Measurements from ENCODE around the gene HCFC2. TPM values are rescaled to one million over a fixed set of nuclear protein-coding genes. Genes with fewer than 3 reads are reported as not detected.
A peak's percentile ranks its signal among the peaks of the same experiment; 100 is the strongest.

Gene HCFC2
- total and polyA plus RNA-seq, 2 experiments from 2014 or later = 16.6 to 24.0 TPM

GRCh38 chr12:104058802-104059201 is 5.5 kb upstream of the HCFC2 start:
- Histone ChIP-seq H3K9ac (no peak overlapping the region), H3K79me2 (ENCODE audit: insufficient read depth) (peaks cover 18% of the 10 kb centered on the region), H3K4me1 (ENCODE audit: insufficient read depth) (peaks cover 3% of the 10 kb centered on the region; the same call in 1 of the 2 replicates), H3K9me3 (ENCODE audit: low read depth) (no peaks in the 10 kb centered on the region), H3F3A (ENCODE audit: insufficient read depth) (peaks cover 11% of the 10 kb centered on the region), H3K4me2 (ENCODE audit: unreplicated experiment) (no peak overlapping the region), H3K4me3 (no peak overlapping the region), H3K36me3 (ENCODE audit: low read depth) (no peaks in the 10 kb centered on the region), H3K27me3 (replicated peaks; ENCODE audit: insufficient read depth) (no peaks in the 10 kb centered on the region), H3K9me2 (ENCODE audit: insufficient read depth) (no peaks in the 10 kb centered on the region), H4K20me1 (ENCODE audit: insufficient read depth) (no peaks in the 10 kb centered on the region), H2AFZ (no peak overlapping the region), H3K27ac (no peak overlapping the region)
- WGBS, 2 experiments (ENCODE audit: low coverage in 1 of 2, low lambda C conversion rate in 2 of 2, missing lambda C conversion rate in 2 of 2) = 87 to 89% methylated on average over 4 of the region's 4 CpGs
- TF ChIP-seq EZH2phosphoT487 (IDR thresholded peaks at IDR 0.05; ENCODE audit: insufficient read depth, low read depth) (no peak), EZH2 (IDR thresholded peaks at IDR 0.05; ENCODE audit: insufficient read depth, poor library complexity, severe bottlenecking) (no peak)
- in situ Hi-C loops (cut with MboI) = no loop called here
- no peak for DNase-seq

- DNase-seq = no peak
- Histone ChIP-seq H3K4me2 (ENCODE audit: unreplicated experiment) (no peak overlapping the region), H3K79me2 (ENCODE audit: insufficient read depth) (peaks cover 24% of the 10 kb centered on the region), H4K20me1 (ENCODE audit: insufficient read depth) (no peaks in the 10 kb centered on the region), H2AFZ (no peak overlapping the region), H3K9ac (no peak overlapping the region), H3K27me3 (replicated peaks; ENCODE audit: insufficient read depth) (no peaks in the 10 kb centered on the region), H3K36me3 (ENCODE audit: low read depth) (no peaks in the 10 kb centered on the region), H3K9me3 (ENCODE audit: low read depth) (no peaks in the 10 kb centered on the region), H3F3A (ENCODE audit: insufficient read depth) (peaks cover 11% of the 10 kb centered on the region), H3K4me3 (no peak overlapping the region), H3K4me1 (ENCODE audit: insufficient read depth) (peaks cover 3% of the 10 kb centered on the region; the same call in 1 of the 2 replicates), H3K9me2 (ENCODE audit: insufficient read depth) (no peaks in the 10 kb centered on the region), H3K27ac (no peak overlapping the region)
- TF ChIP-seq EZH2phosphoT487 (IDR thresholded peaks at IDR 0.05; ENCODE audit: insufficient read depth, low read depth) (no peak), EZH2 (IDR thresholded peaks at IDR 0.05; ENCODE audit: insufficient read depth, poor library complexity, severe bottlenecking) (no peak)
- 85 to 90% methylated on average over 2 of the region's 2 CpGs for WGBS, 2 experiments (ENCODE audit: low coverage in 1 of 2, low lambda C conversion rate in 2 of 2, missing lambda C conversion rate in 2 of 2)
- in situ Hi-C loops (cut with MboI) = no loop called here
Observed at GRCh38 chr12:104059963-104060362, 4.4 kb upstream of the HCFC2 start.

GRCh38 chr12:104060791-104061190 is 3.5 kb upstream of the HCFC2 start:
- H3K4me3 ChIP-seq = no peak overlapping the region
- in situ Hi-C loops (cut with MboI) = no loop called here

GRCh38 chr12:104063712-104064030 is 660 bp upstream of the HCFC2 start:
- TF ChIP-seq EZH2phosphoT487 (IDR thresholded peaks at IDR 0.05; ENCODE audit: insufficient read depth, low read depth) (no peak), EZH2 (IDR thresholded peaks at IDR 0.05; ENCODE audit: insufficient read depth, poor library complexity, severe bottlenecking) (no peak)
- 0 to 1% methylated on average over 3 to 7 of the region's 7 CpGs for WGBS, 2 experiments (ENCODE audit: low coverage in 1 of 2, low lambda C conversion rate in 2 of 2, missing lambda C conversion rate in 2 of 2)
- Histone ChIP-seq H3K9me2 (ENCODE audit: insufficient read depth) (no peaks in the 10 kb centered on the region), H3K4me3 (peak overlapping the region; percentile 95), H3K9ac (peak overlapping the region; percentile 88), H2AFZ (peak overlapping the region; percentile 92), H3K9me3 (ENCODE audit: low read depth) (no peaks in the 10 kb centered on the region), H3F3A (ENCODE audit: insufficient read depth) (peaks cover 11% of the 10 kb centered on the region), H3K4me1 (ENCODE audit: insufficient read depth) (peaks cover 15% of the 10 kb centered on the region; the same call in 1 of the 2 replicates), H3K27me3 (replicated peaks; ENCODE audit: insufficient read depth) (no peaks in the 10 kb centered on the region), H4K20me1 (ENCODE audit: insufficient read depth) (no peaks in the 10 kb centered on the region), H3K36me3 (ENCODE audit: low read depth) (peaks cover 16% of the 10 kb centered on the region), H3K27ac (peak overlapping the region; percentile 84), H3K79me2 (ENCODE audit: insufficient read depth) (peaks cover 61% of the 10 kb centered on the region), H3K4me2 (ENCODE audit: unreplicated experiment) (peak overlapping the region; percentile 97)
- in situ Hi-C loops (cut with MboI) = no loop called here
- no peak for DNase-seq

More at GRCh38 chr12:104060791-104061190, 3.5 kb upstream of the HCFC2 start:
- H3K4me1 ChIP-seq (ENCODE audit: insufficient read depth) = peaks cover 5% of the 10 kb centered on the region; the same call in 1 of the 2 replicates
- no peak overlapping the region for H3K4me2 ChIP-seq (ENCODE audit: unreplicated experiment)
- H3K9ac ChIP-seq = no peak overlapping the region
- H3K27me3 ChIP-seq (replicated peaks; ENCODE audit: insufficient read depth) = no peaks in the 10 kb centered on the region
- H3K79me2 ChIP-seq (ENCODE audit: insufficient read depth) = peaks cover 32% of the 10 kb centered on the region
- no peaks in the 10 kb centered on the region for H3K36me3 ChIP-seq (ENCODE audit: low read depth)
- no peaks in the 10 kb centered on the region for H4K20me1 ChIP-seq (ENCODE audit: insufficient read depth)
- no peaks in the 10 kb centered on the region for H3K9me2 ChIP-seq (ENCODE audit: insufficient read depth)
- H3F3A ChIP-seq (ENCODE audit: insufficient read depth) = peaks cover 11% of the 10 kb centered on the region
- no peak for TF ChIP-seq EZH2 (IDR thresholded peaks at IDR 0.05; ENCODE audit: insufficient read depth, poor library complexity, severe bottlenecking)
- no peak for TF ChIP-seq EZH2phosphoT487 (IDR thresholded peaks at IDR 0.05; ENCODE audit: insufficient read depth, low read depth)
- no peak for DNase-seq
- no peaks in the 10 kb centered on the region for H3K9me3 ChIP-seq (ENCODE audit: low read depth)
- no peak overlapping the region for H2AFZ ChIP-seq
- WGBS, 2 experiments (ENCODE audit: low coverage in 1 of 2, low lambda C conversion rate in 2 of 2, missing lambda C conversion rate in 2 of 2) = 50 to 54% methylated on average over 2 of the region's 2 CpGs
- no peak overlapping the region for H3K27ac ChIP-seq

All from GM23248 (cell line).